ENCODE measurements around the gene ZCCHC7. TPM values are rescaled to one million over a fixed set of nuclear protein-coding genes. Genes with fewer than 3 reads are reported as not detected.

The ZCCHC7 gene
- polyA plus RNA-seq, 2 of the 4 experiments (the other 2 are of a cell fraction) = 15.7 to 30.0 TPM

DNA sequence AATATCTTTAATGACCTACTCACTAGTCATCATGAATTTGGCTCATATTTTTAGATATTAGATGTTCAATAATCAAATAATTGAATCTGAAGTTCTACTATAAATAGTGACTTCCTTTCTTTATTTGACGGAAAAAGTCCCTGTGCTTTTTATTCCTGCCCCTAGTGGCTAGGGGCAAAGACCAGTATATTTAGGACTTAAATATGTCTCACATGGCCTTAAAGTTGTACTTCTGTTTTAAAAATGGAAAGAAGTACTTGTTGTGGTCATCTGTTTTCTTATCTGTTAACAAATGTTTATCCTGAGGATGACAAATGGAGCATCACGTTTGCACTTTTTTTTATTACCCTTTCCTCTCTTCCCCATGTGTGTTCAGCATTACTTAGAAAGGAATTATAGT is 212.9 kb downstream of the ZCCHC7 start:
- Histone ChIP-seq H3K4me2 (no peak overlapping the region), H3K9me3 (no peaks in the 10 kb centered on the region), H3K4me1 (peaks cover 12% of the 10 kb centered on the region; the same call in 2 of the 3 replicates), H3K4me3 (no peak overlapping the region), H3K27ac (no peak overlapping the region)
- DNase-seq (ENCODE audit: low read depth in 1 of 2, low spot score in 1 of 2) (no peak), ATAC-seq (no peak), FAIRE-seq (no peak)
- TF ChIP-seq, protein P1, sequence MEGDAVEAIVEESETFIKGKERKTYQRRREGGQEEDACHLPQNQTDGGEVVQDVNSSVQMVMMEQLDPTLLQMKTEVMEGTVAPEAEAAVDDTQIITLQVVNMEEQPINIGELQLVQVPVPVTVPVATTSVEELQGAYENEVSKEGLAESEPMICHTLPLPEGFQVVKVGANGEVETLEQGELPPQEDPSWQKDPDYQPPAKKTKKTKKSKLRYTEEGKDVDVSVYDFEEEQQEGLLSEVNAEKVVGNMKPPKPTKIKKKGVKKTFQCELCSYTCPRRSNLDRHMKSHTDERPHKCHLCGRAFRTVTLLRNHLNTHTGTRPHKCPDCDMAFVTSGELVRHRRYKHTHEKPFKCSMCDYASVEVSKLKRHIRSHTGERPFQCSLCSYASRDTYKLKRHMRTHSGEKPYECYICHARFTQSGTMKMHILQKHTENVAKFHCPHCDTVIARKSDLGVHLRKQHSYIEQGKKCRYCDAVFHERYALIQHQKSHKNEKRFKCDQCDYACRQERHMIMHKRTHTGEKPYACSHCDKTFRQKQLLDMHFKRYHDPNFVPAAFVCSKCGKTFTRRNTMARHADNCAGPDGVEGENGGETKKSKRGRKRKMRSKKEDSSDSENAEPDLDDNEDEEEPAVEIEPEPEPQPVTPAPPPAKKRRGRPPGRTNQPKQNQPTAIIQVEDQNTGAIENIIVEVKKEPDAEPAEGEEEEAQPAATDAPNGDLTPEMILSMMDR (IDR thresholded peaks at IDR 0.05) = no peak
- no peak for TF ChIP-seq ATOH8 (CRISPR knock-in tag; IDR thresholded peaks at IDR 0.05; ENCODE audit: low read depth)
- ChIA-PET CTCF (interaction anchor here (0.6 kb wide), 1 partner anchor 70 kb away, joined by 3 read pairs; no protein-coding TSS in a partner anchor), POLR2A (no interaction called here)
- 54% methylated on average over 2 of the region's 2 CpGs for WGBS (ENCODE audit: missing lambda C conversion rate)

- TF ChIP-seq ZNF302 (CRISPR knock-in tag; IDR thresholded peaks at IDR 0.05) (no peak), CBX8 (IDR thresholded peaks at IDR 0.05) (no peak), EHMT2 (IDR thresholded peaks at IDR 0.05; ENCODE audit: low read depth) (no peak), HMGXB4 (CRISPR knock-in tag; IDR thresholded peaks at IDR 0.05; ENCODE audit: borderline replicate concordance) (no peak), NPAS2 (CRISPR knock-in tag; IDR thresholded peaks at IDR 0.05; ENCODE audit: borderline replicate concordance) (no peak), RCOR1 (IDR thresholded peaks at IDR 0.05; ENCODE audit: low read depth, low read length) (no peak)
- H3K4me2 ChIP-seq = no peak overlapping the region
- POLR2A ChIA-PET = no interaction called here
- WGBS (ENCODE audit: missing lambda C conversion rate) = 87% methylated on average over 3 of the region's 3 CpGs
- H3K4me1 ChIP-seq = no peaks in the 10 kb centered on the region
- FAIRE-seq (peak; percentile 18), DNase-seq (ENCODE audit: low read depth in 1 of 2, low spot score in 1 of 2) (no peak), ATAC-seq (no peak)
- H3K9me3 ChIP-seq = no peaks in the 10 kb centered on the region
- H3K27ac ChIP-seq = no peak overlapping the region
- H3K4me3 ChIP-seq = no peak overlapping the region
- CTCF ChIA-PET = no interaction called here
Observed at GRCh38 chr9:37335238-37335637, 214.9 kb downstream of the ZCCHC7 start.

- no peak for DNase-seq (ENCODE audit: low read depth in 1 of 2, low spot score in 1 of 2)
- no peak for TF ChIP-seq EHF (CRISPR knock-in tag; IDR thresholded peaks at IDR 0.05)
- no peak for TF ChIP-seq TP53 (CRISPR knock-in tag; IDR thresholded peaks at IDR 0.05)
- TF ChIP-seq, protein P2, sequence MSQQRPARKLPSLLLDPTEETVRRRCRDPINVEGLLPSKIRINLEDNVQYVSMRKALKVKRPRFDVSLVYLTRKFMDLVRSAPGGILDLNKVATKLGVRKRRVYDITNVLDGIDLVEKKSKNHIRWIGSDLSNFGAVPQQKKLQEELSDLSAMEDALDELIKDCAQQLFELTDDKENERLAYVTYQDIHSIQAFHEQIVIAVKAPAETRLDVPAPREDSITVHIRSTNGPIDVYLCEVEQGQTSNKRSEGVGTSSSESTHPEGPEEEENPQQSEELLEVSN (IDR thresholded peaks at IDR 0.05; ENCODE audit: borderline replicate concordance, low read depth) = no peak
- no peak for TF ChIP-seq POLR2AphosphoS2 (conservative IDR thresholded peaks at IDR 0.05; ENCODE audit: low read length)
- no peak for TF ChIP-seq CEBPB (IDR thresholded peaks at IDR 0.05)
- no peak for TF ChIP-seq RARB (CRISPR knock-in tag; IDR thresholded peaks at IDR 0.05)
- no peak for TF ChIP-seq FOSL2 (IDR thresholded peaks at IDR 0.05)
- no peak for TF ChIP-seq FOSL2 (CRISPR knock-in tag; IDR thresholded peaks at IDR 0.05)
- TF ChIP-seq ELK1 (IDR thresholded peaks at IDR 0.05; ENCODE audit: low read depth, low read length) = no peak
- no peak for TF ChIP-seq ZSCAN20 (CRISPR knock-in tag; IDR thresholded peaks at IDR 0.05)
- POLR2A ChIA-PET = interaction anchor here (0.6 kb wide), 1 partner anchor 53 kb away, joined by 4 read pairs; no protein-coding TSS in a partner anchor
- Histone ChIP-seq H3K4me2 (no peak overlapping the region), H3K9me3 (no peaks in the 10 kb centered on the region), H3K4me3 (no peak overlapping the region), H3K4me1 (no peaks in the 10 kb centered on the region), H3K27ac (no peak overlapping the region)
- ATAC-seq = no peak
- no peak for FAIRE-seq
- 94% methylated on average over 3 of the region's 3 CpGs for WGBS (ENCODE audit: missing lambda C conversion rate)
- CTCF ChIA-PET = interaction anchor here (1.0 kb wide), 1 partner anchor 13 kb away, joined by 3 read pairs; no protein-coding TSS in a partner anchor
Observed at GRCh38 chr9:37336150-37336549, 215.8 kb downstream of the ZCCHC7 start.
